Fibroblast of pulmonary artery (primary cell): ENCODE data around the gene BNIP1.
"Not testable (repeated sequence)": the region's sequence is repeated elsewhere in the genome, so short reads cannot be mapped to it uniquely, and the experiment has no call there.

Experiments used
- DNase-seq: peaks from one replicate; pipeline ENCODE4 v3.0.0-alpha.2; 2010; ENCODE audit warnings: low read depth
- H3K4me3 ChIP-seq: replicated peaks from 2 replicates; pipeline ENCODE4 v1.5.1; 2011; ENCODE audit warnings: low read depth, mild to moderate bottlenecking, control low read depth, low read length, moderate library complexity
- TF ChIP-seq, protein P1 (sequence below): IDR thresholded peaks from 2 replicates; pipeline ENCODE4 v1.5.1; 2011; ENCODE audit warnings: mild to moderate bottlenecking, control low read depth, low read length, inconsistent platforms; ENCODE audit errors: missing control alignments

Gene BNIP1

DNA sequence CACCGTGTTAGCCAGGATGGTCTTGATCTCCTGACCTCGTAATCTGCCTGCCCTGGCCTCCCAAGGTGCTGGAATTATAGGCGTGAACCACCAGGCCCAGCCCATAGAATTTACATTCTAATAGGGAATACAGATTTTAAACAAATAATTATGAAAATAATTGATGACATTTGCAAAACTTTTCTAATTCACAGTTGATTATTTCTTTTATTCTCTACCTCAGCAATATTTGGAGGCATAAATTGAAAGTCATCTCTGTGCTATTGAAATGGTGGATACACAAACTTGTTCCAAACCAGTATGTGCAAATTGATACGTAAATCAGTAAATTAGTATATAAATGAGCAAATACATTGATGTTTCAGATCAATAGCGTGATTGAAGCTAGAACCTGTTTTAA lies 8.2 kb downstream of the BNIP1 start:
- no peak overlapping the region for H3K4me3 ChIP-seq
- TF ChIP-seq, protein P1, sequence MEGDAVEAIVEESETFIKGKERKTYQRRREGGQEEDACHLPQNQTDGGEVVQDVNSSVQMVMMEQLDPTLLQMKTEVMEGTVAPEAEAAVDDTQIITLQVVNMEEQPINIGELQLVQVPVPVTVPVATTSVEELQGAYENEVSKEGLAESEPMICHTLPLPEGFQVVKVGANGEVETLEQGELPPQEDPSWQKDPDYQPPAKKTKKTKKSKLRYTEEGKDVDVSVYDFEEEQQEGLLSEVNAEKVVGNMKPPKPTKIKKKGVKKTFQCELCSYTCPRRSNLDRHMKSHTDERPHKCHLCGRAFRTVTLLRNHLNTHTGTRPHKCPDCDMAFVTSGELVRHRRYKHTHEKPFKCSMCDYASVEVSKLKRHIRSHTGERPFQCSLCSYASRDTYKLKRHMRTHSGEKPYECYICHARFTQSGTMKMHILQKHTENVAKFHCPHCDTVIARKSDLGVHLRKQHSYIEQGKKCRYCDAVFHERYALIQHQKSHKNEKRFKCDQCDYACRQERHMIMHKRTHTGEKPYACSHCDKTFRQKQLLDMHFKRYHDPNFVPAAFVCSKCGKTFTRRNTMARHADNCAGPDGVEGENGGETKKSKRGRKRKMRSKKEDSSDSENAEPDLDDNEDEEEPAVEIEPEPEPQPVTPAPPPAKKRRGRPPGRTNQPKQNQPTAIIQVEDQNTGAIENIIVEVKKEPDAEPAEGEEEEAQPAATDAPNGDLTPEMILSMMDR, result no peak
- DNase-seq, result no peak

DNA sequence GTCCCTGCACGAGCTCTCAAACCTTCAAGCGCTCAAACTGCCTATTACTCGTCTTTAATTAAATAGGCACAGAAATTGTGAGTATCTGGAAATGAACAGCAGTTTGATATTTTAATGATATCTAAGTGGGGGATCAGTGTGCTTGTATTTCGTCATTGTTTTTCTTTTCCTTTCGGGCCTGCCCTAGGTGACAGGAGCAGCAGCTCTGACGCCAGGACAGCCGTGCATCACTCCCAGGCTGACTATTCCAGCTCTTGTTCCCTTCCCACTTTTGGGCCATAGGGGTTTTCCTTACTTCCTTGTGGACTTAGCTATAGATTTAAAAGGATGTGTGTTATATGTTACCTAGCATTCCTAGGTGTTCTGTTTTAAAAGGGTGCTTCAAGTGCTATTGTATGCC lies 9.5 kb downstream of the BNIP1 start:
- DNase-seq, result no peak
- TF ChIP-seq, protein P1, result no peak
- H3K4me3 ChIP-seq, result no peak overlapping the region

DNA sequence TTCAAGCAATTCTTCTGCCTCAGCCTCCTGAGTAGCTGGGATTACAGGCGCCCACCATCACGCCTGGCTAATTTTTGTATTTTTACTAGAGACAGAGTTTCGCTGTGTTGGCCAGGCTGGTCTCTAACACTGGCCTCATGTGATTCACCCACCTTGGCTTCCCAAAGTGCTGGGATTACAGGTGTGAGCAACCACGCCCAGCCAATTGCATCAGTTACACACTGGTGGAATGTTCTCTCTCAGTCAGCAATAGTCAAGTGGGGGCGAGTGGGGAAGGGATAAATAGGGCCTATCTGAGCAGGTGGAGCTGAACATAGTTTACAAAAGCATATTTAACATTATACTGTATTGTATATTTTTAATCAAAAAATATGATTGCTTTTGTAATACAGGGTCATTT lies 10.3 kb downstream of the BNIP1 start:
- H3K4me3 ChIP-seq, DNase-seq: not testable (repeated sequence)

DNA sequence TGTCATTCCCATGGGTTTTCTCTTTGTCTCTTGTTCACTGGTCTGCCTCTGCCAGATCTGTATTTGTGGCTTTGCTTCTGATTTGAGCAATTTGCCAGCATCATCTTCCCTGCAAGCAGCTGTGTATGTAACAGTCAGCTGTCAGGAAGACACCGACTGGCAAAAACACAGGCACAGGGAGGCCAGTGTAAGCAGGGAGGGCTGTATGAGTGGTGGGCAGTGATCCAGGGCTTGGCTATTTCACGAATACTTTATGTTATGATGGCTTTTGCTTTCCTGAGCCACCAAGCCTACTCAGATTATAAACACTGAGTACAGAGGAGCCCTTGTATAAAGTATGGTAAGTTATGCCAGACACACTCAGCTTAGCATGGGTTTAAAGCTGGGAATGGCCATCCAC lies 11.6 kb downstream of the BNIP1 start:
- no peak for DNase-seq
- H3K4me3 ChIP-seq, result no peak overlapping the region
- TF ChIP-seq, protein P1, result no peak

DNA sequence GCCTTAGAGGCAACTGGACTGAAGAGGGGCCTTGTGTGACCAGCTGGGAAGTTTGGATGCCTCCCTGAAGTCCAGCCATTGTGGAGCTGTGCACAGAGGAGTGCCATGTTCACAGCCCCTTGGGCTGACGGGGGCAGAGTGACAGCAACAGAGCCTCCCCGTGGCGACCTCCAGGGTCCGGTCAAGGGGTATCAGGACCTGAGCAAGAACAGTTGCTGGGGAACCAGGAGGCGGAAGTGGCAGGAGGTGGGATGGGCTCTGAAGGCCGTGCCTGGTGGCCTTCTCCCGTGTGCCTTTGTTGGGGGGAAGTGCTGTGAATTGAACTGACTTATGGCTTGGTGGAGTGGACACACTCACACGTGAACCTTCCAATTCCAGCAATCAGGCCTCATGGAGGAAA lies 14.0 kb downstream of the BNIP1 start:
- TF ChIP-seq, protein P1, result no peak
- DNase-seq, result no peak

DNA sequence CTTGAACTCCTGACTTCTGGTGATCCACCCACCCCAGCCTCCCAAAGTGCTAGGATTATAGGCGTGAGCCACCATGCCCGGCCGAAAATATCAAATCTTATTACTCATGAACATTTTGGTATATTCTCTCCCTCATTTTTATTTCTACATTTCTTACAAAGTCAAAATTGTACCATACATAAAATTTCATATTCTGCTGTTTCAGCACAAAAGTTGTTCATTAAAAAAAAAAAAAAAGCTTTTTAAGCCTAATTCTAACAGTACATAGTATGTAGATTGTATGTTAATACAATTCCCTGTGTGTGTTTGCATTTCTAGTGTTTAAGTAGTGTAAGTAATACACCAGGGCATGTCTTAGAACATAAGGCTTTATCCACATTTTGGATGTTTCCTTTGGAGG lies 14.9 kb downstream of the BNIP1 start:
- TF ChIP-seq, protein P1, result no peak
- DNase-seq, result no peak
- H3K4me3 ChIP-seq, result no peak overlapping the region

More for the DNA sequence above, 14.0 kb downstream of the BNIP1 start:
- H3K4me3 ChIP-seq, result no peak overlapping the region

DNA sequence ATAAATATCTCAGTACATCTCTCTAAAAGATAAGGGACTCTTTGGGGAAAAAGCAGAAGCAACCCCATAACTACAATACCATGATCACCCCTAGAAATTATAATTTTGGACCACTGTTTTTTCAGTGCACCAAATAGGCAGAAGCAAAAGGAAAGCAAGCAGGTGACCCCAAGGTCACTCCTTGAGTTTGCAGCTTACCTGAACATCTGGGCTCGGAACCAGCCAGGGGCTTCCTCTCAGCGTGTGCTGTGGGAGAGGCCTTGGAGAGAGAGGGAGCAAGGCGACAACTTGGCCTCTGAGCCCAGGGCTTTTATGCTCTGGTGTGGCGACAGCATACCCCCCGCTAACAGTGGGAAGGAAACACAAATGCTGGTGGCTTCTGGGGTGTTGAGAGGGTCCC lies 16.8 kb downstream of the BNIP1 start:
- no peak for DNase-seq

More for the DNA sequence above, 16.8 kb downstream of the BNIP1 start:
- TF ChIP-seq, protein P1, result no peak
- H3K4me3 ChIP-seq, result no peak overlapping the region
